ENCODE data around the gene TJP3. TPM values are rescaled to one million over a fixed set of nuclear protein-coding genes. Genes with fewer than 3 reads are reported as not detected.

The TJP3 gene
- polyA plus RNA-seq, 3 donors: 6.5 to 9.4 (median 9.1) TPM

DNA sequence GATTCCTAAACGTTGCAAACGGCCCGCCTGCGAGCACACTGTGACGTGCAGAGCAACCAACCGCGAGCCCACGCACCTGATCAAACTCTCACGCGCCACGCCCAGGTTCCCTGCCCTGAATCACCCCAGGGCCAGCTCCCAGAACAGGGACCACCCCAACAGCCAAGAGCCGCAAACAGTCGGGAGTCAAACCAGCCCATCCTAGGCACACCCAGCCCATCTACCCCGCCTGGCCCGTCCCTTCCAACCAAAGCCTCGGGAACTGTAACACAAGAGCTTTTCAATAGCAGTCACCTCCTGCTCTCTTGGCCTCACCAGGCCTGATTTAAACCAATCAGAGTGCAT lies 16.8 kb upstream of the TJP3 start:
- DNase-seq (ENCODE audit: low read depth in 3 of 3, low spot score in 2 of 3): no peak

DNA sequence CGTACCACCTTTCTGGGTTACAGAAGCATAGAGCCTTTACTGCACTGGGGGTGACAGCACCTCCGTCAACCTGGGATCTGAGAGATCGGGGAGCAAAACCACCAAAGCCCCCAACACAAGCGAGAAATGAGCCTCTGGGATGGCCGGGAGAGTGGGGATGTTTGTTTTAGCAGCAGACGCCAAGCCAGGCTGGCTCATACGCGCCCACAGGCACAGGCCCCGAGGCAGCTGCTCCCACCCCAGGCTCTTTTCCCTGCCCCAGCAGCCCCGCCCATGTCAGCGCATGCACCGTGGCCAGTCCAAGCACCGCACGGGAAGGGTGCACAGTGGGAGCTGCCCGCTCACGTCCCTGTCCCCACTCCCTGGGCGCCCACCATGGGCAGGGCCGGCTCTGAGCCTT lies 16.5 kb upstream of the TJP3 start:
- no peak for DNase-seq (ENCODE audit: low read depth in 3 of 3, low spot score in 2 of 3)

DNA sequence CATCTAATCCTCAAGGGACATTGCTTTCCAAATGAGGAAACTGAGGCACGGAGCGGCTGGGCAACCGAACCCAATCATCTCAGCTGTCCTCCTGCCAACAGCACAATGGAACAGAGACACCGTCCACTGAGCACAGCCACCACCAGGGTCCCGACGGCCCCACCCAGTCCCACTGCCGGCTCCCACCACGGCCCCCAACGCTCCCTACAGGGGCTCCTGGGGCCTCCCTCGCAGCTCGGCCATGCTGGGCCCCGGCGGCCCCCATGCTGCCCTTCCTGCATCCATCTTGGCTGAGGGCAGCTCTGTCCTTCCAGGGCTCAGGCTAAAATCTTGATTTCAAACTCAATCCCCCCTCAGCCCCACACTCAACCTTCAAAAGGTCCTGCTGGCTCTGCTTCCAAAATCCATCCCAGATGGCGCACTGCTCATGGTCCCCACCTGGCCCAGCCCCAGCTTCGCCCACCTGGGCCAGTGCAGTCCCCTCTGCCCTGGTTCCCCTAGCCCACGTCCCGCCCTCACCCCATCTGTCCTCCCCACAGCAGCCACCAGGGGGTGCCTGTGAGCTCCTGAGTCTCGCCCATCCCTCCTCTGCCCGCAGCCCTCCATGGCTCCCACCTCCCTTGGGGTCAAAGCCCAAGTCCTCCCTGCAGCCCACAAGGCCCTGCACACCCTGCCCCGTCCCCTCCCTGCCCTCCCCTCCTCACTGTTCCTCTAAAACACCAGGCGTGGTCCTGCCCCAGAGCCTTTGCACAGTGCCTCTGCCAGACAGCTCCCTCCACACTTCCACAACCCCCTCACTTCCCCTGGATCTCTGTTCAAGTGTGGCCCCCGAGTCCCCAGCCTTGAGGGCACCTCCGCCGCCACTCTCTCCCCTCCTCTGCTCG lies 15.8 kb upstream of the TJP3 start:
- no peak for DNase-seq (ENCODE audit: low read depth in 3 of 3, low spot score in 2 of 3)

DNA sequence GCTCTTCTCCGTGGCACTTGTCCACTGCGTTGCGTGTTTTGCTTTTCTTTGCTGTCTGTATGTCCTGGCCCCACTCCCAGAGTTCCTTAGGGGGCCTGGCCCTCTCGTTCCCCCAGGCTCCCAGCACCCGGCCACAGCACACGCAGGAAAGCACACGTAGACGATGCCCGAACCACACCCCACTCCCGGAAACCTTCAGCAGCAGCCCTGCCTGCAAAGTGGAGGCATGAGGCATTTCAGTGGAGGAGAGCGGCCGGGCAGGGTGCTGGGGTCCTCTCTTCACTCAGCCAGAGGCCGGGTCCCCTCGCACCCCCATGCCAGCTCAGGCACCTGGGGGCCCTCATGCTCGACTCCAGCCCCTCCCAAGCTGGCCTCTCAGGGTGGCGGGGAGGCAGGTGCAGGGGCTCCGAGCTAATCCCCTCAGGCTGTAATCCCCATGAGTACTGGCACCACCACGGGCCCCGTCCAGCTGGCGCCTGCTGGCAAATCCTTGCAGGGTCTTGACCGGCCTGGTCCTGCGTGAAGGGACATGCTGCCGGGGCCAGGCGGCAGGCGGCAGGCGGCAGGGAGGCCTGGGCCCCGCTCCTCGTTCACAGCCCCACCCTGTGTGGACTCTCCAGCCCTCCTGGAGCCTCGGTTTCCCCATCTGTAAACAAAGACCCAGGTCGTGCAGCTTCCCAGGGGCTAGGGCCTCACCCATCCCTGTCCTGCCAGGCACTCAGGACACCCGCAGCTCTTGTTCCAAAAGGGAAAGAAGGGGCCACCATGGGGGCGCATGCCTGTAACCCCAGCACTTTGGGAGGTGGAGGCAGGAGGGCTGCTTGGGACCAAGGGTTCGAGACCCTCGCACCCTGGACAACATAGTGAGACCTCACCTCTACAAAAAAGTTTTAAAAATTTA lies 14.9 kb upstream of the TJP3 start:
- DNase-seq (ENCODE audit: low read depth in 3 of 3, low spot score in 2 of 3): no peak

DNA sequence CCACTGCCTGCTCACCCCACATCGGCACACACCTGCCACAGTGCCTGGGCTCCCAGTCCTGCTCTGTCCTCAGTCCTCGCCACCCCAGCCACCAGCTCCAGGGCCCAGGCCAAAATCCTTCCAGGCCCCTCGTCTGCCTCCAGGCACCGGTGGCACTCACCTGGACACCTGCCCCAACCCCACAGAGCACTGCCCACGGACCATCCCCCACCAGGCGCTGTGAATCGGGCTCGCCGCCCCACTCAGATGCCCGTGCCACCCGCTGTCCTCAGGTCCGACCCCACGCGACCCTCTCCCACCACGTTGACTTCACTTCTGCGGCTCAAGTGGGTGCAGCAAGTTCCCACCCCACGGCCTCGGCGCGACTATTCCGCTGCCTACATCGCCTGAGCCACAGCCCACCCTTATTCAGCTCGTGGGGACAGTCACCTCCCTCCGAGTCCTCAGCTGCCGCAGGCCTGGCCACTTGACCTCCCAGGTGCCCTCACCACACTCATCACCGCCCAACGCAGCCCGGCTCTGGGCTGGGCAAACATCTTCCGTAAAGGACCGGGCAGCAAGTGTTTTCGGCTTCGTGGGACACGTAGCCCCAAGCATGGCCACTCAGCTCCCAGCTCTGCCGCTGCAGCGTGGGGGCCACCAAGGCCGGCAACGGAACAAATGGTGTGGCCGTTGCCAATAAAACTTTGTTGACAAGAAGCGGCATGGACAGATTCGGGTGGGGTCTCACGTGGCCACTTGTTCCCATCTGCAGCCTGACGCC lies 13.6 kb upstream of the TJP3 start:
- DNase-seq (ENCODE audit: low read depth in 3 of 3, low spot score in 2 of 3): no peak

DNA sequence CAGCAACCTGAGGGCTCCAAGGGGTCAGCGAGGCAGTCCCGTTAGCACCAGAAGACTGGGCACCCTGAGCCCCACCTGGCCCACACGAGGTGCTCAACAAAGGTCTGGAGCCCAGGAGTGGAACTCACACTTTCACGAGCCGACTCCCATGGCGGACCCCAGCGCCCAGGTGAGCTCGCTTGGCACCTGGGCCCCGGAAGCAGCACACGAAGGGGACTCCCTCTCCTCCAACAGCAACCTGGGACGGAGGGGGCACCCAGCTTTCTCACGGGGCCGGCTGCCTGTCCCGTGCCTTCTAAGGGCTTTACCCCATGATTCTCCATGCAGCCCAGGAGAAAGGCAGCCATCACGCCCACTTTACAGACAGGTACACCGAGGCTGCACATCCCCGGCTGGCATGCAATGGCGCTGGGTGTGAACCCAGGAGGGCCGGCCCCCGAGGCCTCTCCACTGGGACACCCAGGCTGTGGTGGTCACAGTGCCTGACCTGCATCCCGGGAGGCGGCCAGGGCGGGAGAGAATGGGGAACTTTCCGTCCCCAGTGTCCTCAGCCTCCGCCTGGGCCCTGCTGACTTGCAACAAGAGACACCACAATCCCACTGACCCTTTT lies 13.0 kb upstream of the TJP3 start:
- DNase-seq (ENCODE audit: low read depth in 3 of 3, low spot score in 2 of 3): no peak

DNA sequence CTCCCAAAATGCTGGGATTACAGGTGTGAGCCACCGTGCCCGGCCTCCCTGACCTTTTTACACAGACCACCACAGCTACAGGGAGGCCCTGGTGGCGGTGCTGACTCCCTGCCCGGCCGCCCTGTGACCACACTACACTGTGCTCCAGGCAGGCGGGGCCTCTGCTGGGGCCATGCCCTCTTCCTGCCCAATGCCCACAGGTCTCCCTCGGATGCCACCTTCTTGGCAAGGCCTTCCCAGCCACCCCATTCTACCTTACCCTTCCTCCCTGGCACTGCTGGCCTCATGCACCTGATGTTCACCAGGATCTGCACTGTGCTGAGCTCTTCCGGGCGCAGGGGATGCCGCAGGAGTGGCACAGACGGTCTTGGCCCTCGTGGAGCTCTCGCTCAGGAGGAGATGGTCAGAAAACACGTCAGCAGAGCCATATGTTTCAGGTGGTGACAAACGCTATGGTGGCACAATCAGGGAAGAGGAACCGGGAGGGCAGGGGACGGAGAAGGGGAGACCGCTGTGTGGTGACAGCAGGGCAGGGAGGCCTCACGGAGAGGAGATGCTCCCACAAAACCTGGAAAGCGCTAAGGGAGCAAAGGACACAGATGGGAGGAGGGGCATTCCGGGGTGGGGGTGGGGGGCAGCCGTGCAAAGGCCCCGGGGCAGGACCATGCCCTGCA lies 12.1 kb upstream of the TJP3 start:
- no peak for DNase-seq (ENCODE audit: low read depth in 3 of 3, low spot score in 2 of 3)

DNA sequence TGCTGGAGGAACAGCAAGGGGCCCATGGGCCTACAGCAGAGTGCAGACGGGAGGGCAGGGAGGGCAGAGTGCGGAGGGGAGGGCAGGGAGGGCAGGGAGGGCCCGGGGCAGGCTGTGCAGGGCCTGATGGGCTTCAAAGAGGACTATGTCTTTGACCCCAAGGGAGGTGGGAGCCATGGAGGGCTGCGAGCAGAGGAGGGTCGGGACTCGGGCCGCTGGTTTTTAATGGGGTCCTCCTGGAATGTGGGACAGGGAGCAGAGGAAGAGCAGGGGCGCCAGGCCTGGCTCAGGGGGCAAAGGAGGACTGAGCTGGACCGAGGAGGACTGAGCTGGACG lies 11.6 kb upstream of the TJP3 start:
- DNase-seq (ENCODE audit: low read depth in 3 of 3, low spot score in 2 of 3): no peak

DNA sequence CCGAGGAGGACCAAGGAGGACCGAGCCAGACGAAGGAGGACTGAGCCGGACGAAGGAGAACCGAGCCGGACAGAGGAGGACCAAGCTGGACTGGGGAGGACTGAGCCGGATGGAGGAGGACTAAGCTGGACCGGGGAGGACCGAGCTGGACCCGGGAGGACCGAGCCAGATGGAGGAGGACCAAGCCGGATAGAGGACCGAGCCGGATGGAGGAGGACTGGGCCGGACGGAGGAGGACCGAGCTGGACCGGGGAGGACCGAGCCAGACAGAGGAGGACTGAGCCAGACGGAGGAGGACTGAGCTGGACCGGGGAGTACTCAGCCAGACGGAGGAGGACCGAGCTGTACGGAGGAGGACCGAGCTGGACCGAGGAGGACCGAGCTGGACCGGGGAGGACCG lies 11.1 kb upstream of the TJP3 start:
- no peak for DNase-seq (ENCODE audit: low read depth in 3 of 3, low spot score in 2 of 3)

DNA sequence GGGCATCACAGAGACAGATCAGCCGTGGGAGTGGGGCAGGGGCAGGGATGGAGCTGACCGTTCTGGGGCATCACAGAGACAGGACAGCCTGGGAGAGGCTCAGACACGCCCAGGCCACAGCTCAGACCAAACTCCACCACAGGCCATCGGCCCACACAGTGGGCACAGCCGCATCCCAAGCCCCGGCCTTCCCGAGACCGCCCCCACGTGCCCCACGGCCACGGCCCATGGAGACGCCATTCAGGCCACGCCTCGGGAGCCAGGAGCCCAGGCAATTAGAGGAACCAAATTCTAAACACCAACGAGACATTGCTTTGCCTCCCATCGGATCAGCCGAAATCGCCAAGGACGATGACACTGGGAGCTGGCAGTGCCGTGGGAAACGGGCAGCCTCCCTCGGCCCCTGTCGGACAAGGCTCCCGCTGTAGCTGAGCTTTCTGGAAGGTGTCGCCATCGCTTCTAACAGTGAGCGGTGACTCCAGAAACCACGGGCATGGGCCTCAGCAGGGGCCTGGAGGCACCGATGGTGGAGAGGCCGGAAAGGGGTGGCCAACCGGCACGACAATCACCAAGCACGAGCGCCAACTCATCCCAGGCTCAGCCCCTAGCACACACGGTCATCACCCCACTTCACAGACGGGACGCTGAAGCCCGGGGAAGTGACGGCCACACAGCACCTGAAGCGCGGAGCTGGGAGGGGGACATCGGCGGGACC lies 10.4 kb upstream of the TJP3 start:
- DNase-seq (ENCODE audit: low read depth in 3 of 3, low spot score in 2 of 3): no peak

DNA sequence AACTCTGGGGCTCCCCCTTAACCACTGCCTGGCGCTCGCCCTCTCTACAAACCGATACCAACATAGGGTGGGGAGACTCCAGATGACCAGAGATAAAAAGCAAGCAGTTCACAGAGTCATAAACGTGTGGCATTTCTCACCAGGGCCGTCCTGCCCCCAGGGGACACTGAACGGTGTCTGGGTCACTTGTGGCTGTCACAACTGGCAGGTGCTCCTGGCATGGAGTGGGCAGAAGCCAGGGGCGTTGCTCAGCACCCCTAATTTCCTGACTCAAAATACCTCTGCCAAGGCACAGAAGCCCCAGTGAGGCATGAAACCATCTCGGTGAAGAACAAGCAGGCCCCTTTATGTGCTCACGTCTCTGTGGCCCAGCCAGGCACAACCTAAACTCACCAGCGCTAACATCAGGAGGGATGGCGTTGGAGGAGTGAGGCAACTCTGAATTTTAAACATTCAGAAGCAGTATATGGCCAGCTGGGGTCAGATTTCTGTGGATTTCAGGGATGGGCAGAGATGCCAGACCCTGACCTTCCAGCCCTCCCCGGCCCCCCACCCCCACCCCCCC lies 9.7 kb upstream of the TJP3 start:
- DNase-seq (ENCODE audit: low read depth in 3 of 3, low spot score in 2 of 3): no peak

DNA sequence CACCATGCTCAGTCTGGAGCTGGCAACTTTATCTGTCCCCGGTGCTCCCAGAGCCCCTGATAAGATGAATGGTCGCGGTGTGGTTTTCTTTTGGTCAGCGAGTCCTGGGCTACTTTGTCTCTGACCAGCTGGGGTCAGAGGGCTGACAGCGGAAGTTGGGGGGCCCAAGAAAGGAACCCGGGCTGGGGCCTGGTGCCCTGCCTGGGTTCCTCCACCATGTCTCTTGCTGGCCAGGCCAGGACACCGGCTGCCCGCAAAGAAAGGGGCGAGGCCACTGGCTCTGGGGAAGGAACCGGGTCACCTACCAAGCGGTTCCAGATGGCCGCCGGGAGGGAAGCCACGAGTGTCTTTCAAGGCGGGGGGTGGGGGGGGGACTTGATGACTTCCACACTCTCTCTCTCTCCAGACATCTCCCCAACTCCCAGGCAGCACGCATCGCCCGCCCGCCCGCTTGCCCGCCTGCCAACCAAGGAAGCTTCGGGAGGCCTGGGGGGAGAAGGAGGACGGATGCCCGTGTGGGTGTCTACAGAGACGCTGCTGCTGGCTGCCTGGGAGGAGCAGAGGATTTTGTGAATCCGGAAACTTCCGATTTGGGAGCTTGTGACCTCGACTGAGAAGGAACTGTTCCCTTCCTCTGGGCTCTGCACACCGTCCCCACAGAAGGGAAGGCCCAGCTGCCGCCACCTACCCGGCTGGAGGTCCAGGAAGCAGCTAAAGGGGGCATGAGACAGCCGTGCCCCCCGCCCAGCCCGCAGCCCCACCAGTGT lies 9.0 kb upstream of the TJP3 start:
- no peak for DNase-seq (ENCODE audit: low read depth in 3 of 3, low spot score in 2 of 3)

DNA sequence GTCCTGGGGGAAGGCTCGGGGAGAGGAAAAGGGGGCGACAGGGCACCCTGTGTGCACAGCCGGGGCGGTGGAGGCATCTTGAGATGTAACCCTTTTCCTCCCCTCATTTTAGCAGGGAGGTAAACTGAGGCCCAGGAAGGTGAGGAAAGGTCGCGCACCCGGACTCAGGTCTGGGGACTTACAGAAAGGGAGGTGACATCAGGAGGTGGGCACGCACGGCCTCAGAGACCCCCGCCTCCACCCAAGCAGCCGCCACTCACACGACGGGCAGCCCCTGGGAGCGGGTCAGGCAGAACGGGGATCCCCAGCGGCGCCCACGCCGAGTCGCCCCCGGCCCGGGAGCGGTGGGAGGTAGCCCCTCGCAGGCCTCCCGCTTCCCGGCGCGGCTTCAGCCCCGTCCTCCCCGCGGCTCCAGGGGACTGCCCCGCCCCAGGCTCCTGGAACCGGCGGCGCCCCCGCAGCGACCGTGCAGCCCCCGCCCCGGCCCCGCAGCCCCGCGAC lies 8.4 kb upstream of the TJP3 start:
- DNase-seq (ENCODE audit: low read depth in 3 of 3, low spot score in 2 of 3): no peak

DNA sequence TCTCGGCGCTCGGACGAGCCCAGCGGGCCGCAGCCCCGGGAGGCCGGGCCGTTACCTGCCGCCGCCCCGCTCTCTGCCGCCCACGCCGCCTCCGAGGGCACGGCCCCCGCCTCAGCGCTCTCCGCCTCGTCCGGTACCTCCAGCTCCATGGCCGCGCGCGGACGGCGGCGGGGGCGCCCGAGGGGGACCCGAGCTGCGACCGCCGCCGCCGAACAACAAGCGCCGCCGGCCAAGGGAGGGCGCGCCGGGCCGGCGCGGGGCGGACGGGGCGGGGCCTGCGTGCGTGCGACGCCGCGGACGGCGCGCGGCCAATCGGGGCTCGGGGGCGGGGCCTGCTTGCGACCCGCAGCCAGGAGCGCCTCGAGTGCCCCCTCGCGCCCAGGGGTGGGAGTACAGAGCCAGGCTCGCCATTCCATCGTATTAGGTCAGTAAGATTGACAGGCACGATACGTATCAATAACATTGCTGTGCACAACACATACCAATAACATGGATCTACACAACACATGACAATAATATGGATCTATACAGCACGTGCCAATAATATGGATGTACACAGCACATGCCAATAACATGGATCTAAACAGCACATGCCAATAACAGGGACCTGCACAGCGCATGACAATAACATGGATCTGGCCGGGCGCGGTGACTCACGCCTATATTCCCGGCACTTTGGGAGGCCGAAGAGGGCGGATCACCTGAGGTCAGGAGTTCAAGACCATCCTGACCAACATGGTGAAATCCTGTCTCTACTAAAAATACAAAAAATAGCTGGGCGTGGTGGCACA lies 7.7 kb upstream of the TJP3 start, which contains the start of gene PIP5K1C:
Gene PIP5K1C (minus strand): TSS at position 227 of the 791 bp plus-strand sequence. CDS start 78 bp downstream, at position 149.
- peak in 1 of 3 donors; percentile 78 for DNase-seq (ENCODE audit: low read depth in 3 of 3, low spot score in 2 of 3)

DNA sequence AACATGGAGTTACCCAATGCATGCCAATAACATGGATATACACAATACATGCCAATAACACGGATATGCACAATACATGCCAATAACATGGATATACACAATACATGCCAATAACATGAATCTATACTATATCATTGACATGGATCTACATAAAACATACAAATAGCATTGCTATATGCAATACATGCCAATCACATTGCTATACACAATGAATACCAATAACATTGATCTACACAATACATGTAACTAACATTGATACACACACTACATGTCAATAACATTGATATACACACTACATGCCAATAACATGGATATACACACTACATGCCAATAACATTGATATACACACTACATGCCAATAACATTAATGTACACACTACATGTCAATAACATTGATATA lies 7.0 kb upstream of the TJP3 start:
- no peak for DNase-seq (ENCODE audit: low read depth in 3 of 3, low spot score in 2 of 3)

DNA sequence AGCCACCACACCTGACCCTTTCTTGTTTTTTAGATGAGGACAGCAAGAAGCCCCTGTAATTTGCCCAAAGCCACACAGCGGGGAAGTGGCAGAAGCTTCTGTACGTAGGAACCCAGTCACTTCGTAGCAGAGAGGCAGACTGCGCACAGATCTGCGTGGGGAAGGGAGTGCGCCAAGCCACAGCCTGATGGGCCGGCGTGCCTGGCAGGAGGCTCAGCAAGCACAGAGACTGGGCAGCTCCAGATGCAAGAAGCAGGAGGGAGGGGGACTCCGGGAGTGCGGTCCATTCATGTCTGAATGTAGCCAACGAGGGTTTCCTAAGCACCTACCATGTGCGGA lies 347 bp upstream of the TJP3 start:
- DNase-seq (ENCODE audit: low read depth in 3 of 3, low spot score in 2 of 3): no peak

DNA sequence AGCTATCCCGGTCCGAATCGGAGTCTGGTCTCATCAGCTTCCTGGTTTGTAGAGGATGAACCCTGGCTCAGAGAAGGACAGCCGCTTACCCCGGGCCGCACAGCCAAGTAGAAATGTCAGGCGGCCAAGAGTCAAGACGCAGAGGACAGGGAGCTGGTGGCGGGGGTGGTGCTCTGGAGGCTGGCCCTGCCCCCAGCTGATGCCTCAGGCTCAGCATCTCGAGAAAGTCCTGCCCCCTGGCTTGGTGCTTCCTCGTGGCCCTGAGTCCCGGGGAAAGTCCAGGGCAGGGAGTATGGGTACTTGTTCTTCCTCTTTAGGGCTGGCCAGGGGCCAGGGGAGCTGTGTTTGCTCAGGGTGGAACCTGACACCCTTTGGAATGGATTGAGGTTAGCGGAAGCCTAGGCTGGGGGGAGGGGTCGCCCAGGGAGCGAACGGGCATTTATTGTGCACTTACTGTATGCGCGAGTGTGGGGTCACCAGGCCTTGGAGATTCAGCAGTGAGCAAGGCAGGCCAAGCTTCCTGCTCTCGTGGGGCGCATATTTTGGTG lies 2.2 kb downstream of the TJP3 start:
- DNase-seq (ENCODE audit: low read depth in 3 of 3, low spot score in 2 of 3): no peak

All from right renal cortex interstitium (tissue), 3 donors.